GM10248 (cell line): ENCODE data around the gene CCDC40.

Source experiments
- CTCF ChIA-PET: fragments of 300-600 bp; sonication (Branson Sonifier 250); formaldehyde crosslinking; extraction: SDS; loops from one replicate; lab custom pipeline; 2021; ENCODE audit warnings: antibody characterized with exemption; lab: Yijun Ruan, JAX
- POLR2A ChIA-PET: fragments of 350-650 bp; sonication (Branson Sonifier 250); formaldehyde crosslinking; extraction: SDS; loops from one replicate; lab custom pipeline; 2020; ENCODE audit warnings: antibody characterized with exemption; lab: Yijun Ruan, JAX
- DNase-seq: peaks from one replicate; pipeline ENCODE4 v3.0.0; 2012; ENCODE audit errors: extremely low spot score
- TF ChIP-seq, protein P1 (sequence below): IDR thresholded peaks from 2 replicates; pipeline ENCODE4 v1.5.1; 2012; ENCODE audit warnings: mild to moderate bottlenecking, low read depth; ENCODE audit errors: extremely low read depth, missing control alignments, control extremely low read depth

CCDC40 gene

GRCh38 chr17:80064696-80065095 lies 28.3 kb downstream of the CCDC40 start:
- ChIA-PET POLR2A (no interaction called here), CTCF (interaction anchor here (1.0 kb wide), 1 partner anchor 18 kb away, joined by 3 read pairs; no protein-coding TSS in a partner anchor)
- TF ChIP-seq, protein P1, sequence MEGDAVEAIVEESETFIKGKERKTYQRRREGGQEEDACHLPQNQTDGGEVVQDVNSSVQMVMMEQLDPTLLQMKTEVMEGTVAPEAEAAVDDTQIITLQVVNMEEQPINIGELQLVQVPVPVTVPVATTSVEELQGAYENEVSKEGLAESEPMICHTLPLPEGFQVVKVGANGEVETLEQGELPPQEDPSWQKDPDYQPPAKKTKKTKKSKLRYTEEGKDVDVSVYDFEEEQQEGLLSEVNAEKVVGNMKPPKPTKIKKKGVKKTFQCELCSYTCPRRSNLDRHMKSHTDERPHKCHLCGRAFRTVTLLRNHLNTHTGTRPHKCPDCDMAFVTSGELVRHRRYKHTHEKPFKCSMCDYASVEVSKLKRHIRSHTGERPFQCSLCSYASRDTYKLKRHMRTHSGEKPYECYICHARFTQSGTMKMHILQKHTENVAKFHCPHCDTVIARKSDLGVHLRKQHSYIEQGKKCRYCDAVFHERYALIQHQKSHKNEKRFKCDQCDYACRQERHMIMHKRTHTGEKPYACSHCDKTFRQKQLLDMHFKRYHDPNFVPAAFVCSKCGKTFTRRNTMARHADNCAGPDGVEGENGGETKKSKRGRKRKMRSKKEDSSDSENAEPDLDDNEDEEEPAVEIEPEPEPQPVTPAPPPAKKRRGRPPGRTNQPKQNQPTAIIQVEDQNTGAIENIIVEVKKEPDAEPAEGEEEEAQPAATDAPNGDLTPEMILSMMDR: no peak
- no peak for DNase-seq

GRCh38 chr17:80065478-80066170 lies 29.2 kb downstream of the CCDC40 start:
- CTCF ChIA-PET: no interaction called here
- TF ChIP-seq, protein P1: no peak
- POLR2A ChIA-PET: no interaction called here
- DNase-seq: no peak

GRCh38 chr17:80067393-80067986 lies 31.0 kb downstream of the CCDC40 start:
- no peak for DNase-seq
- ChIA-PET POLR2A (no interaction called here), CTCF (no interaction called here)
- TF ChIP-seq, protein P1: no peak

DNA sequence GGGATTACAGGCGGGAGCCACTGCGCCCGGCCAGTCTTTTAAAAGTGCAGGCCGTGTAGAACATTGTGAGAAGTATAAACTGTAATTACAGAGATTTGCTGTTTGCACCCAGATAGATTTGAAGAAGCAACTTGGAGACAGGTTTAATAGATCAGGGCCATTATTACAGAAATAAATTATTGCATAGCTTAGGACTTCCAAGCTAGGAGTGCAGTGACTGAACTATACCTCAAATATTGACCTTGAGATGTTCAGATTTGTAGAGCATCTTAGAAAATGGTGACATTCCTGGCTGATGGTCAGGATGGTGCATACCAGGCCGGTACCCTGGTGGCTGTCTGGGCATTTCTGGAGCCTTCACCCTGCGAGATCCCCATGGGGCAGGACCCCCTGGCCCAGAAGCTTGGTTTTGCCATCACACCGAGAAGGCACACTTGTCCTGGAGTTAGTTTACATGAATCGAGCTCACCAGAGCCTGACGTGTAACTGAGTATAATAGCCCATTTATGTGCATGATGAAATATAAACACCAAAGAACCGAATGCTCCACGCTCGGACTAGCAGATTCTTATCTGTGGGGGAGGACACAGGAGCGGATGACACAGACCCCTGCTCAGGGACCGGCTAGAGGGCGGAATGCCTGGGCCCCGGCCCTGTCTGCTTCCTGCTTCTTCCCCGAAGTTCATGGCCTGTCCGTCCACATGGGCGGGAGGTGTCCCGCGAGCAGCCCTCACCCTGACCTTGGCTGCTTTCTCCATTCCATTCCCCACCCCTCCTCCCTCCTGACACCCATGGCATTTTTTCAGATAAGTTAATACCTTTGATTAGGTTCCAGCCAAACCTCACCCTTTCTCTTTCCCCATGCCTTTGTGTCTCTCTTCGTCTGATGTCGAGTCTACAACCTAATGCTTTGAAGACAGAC lies 32.1 kb downstream of the CCDC40 start:
- ChIA-PET POLR2A (no interaction called here), CTCF (interaction anchor here (0.9 kb wide), 2 partner anchors 12 to 33 kb away, joined by 3 read pairs; partner anchors contain the start of gene GAA)
- no peak for DNase-seq
- TF ChIP-seq, protein P1: no peak

DNA sequence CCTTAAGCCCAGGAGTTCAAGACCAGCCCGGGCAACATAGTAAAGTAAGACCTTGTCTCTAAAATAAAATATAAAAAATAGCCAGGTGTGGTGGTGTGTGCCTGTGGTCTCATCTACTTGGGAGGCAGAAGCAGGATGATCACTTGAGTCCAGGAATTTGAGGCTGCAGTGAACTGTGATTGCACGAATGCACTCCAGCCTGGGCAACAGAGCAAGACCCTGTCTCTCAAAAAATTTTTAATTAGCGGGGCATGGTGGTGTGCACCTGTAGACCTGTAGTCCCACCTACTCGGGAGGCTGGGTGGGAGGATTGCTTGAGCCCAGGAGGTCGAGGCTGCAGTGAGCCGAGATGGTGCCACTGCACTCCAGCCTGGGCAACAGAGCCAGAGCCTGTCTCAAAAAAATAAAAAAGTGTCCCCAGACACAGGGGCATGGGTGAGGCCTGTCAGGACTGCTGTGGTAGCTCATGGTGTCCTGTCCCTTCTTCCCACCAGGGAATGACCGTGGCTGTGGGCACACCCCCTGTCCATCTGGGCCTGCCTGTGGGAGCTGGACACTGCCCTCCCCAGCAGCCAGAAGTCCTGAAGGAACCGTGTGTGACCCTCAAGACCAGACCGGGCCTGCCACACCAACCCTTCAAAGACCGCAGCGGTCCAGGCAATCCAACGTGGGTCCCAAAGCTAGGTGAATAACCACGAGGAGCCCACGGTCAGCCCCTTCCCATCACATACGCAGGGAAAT lies 34.1 kb downstream of the CCDC40 start:
- ChIA-PET CTCF (interaction anchor here (0.9 kb wide), 1 partner anchor 31 kb away, joined by 3 read pairs; the partner anchor contains the start of gene GAA), POLR2A (no interaction called here)

More for the DNA sequence above, 34.1 kb downstream of the CCDC40 start:
- no peak for DNase-seq
- TF ChIP-seq, protein P1: no peak
